OCI-LY1 (cell line): ENCODE measurements around the gene CFAP65.

Experiments
- H2AFZ ChIP-seq: fragments of 200-600 bp; sonication (generic), shearing (Covaris generic); 2 replicates; pipeline ENCODE4 v1.6.0; 2014; ENCODE audit warnings: antibody characterized with exemption, mild to moderate bottlenecking, low read length
- H3F3A ChIP-seq: fragments of 200-600 bp; sonication (generic), shearing (Covaris generic); 2 replicates; pipeline ENCODE4 v1.6.0; 2014; ENCODE audit warnings: mild to moderate bottlenecking, antibody characterized with exemption, low read length, moderate library complexity; ENCODE audit not compliant: insufficient read depth
- H3K27ac ChIP-seq: fragments of 200-600 bp; sonication (generic); 2 replicates; pipeline ENCODE4 v1.5.1; 2014; ENCODE audit warnings: low read length, mixed run types, mild to moderate bottlenecking, low read depth; ENCODE audit not compliant: poor library complexity, severe bottlenecking
- H3K27me3 ChIP-seq: fragments of 200-600 bp; sonication (generic); 2 replicates; pipeline ENCODE4 v1.6.0; 2014; ENCODE audit warnings: antibody characterized with exemption, mild to moderate bottlenecking, low read length, moderate library complexity; ENCODE audit not compliant: insufficient read depth
- H3K36me3 ChIP-seq: fragments of 200-600 bp; sonication (generic); 2 replicates; pipeline ENCODE4 v1.6.1; 2014; ENCODE audit warnings: mild to moderate bottlenecking, antibody characterized with exemption, low read length, moderate library complexity, mixed read lengths; ENCODE audit not compliant: insufficient read depth
- H3K4me1 ChIP-seq: fragments of 200-600 bp; sonication (generic); 2 replicates; pipeline ENCODE4 v1.5.1; 2014; ENCODE audit warnings: mild to moderate bottlenecking, low read length, moderate library complexity; ENCODE audit not compliant: insufficient read depth, severe bottlenecking
- H3K4me2 ChIP-seq: fragments of 200-600 bp; sonication (generic), shearing (Covaris generic); 2 replicates; pipeline ENCODE4 v1.6.1; 2014; ENCODE audit warnings: low read length
- H3K4me3 ChIP-seq: fragments of 200-600 bp; sonication (generic); 2 replicates; pipeline ENCODE4 v1.5.1; 2014; ENCODE audit warnings: low read length, low read depth, mild to moderate bottlenecking, mixed read lengths; ENCODE audit not compliant: poor library complexity, severe bottlenecking
- H3K79me2 ChIP-seq: fragments of 200-600 bp; shearing (Covaris generic); 2 replicates; pipeline ENCODE4 v1.6.1; 2016; ENCODE audit warnings: mixed run types, low read length, mixed read lengths; ENCODE audit not compliant: insufficient read depth
- H3K9ac ChIP-seq: fragments of 200-600 bp; sonication (generic), shearing (Covaris generic); 2 replicates; pipeline ENCODE4 v1.6.1; 2014; ENCODE audit warnings: mild to moderate bottlenecking, low read length, mixed read lengths
- H3K9me2 ChIP-seq: fragments of 200-600 bp; sonication (generic), shearing (Covaris generic); 2 replicates; pipeline ENCODE4 v1.6.1; 2014; ENCODE audit warnings: low read depth, mild to moderate bottlenecking, low read length, mixed read lengths
- H3K9me3 ChIP-seq: fragments of 200-600 bp; shearing (Covaris generic); 2 replicates; pipeline ENCODE4 v1.6.1; 2014; ENCODE audit warnings: low read length, mixed read lengths
- H4K20me1 ChIP-seq: fragments of 200-600 bp; sonication (generic), shearing (Covaris generic); 2 replicates; pipeline ENCODE4 v1.6.0; 2016; ENCODE audit warnings: mild to moderate bottlenecking, low read length; ENCODE audit not compliant: insufficient read depth
- EZH2 ChIP-seq: fragments of 200-600 bp; sonication (generic), shearing (Covaris generic); IDR thresholded peaks from 2 replicates; pipeline ENCODE4 v1.8.0; 2017; ENCODE audit warnings: borderline replicate concordance, mixed run types, mild to moderate bottlenecking, antibody characterized with exemption, low read length, moderate library complexity, mixed read lengths
- TF ChIP-seq, protein P1 (sequence below): fragments of 200-600 bp; sonication (generic), shearing (Covaris generic); IDR thresholded peaks from 2 replicates; pipeline ENCODE4 v1.5.1; 2017; ENCODE audit warnings: mild to moderate bottlenecking, antibody characterized with exemption, low read length, moderate library complexity, mixed read lengths

CFAP65 gene

DNA sequence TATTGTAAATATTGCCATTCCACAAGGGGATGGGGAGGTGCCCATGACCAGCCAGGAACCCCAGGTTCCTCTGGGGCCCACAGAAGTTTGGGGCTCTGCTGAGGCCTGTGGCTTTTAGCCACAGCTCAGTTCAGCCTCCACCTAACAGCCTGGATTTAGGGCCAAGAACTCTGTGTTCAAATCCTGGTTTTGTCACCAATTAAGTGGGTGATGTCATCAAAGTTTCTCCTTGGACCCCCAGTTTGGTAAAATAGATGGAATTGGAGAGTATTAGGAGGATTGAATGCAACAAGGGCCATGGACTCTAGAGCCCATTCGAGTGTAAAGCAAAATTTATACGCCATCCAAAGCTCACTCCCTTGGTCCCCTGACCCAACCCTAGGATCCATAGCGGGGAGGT, 53.2 kb downstream of the CFAP65 start:
- Histone ChIP-seq H3K9me3 (no peaks in the 10 kb centered on the region), H3K4me1 (no peaks in the 10 kb centered on the region), H3F3A (no peaks in the 10 kb centered on the region), H2AFZ (no peak overlapping the region), H3K4me2 (no peak overlapping the region), H3K9me2 (no peaks in the 10 kb centered on the region), H3K36me3 (no peaks in the 10 kb centered on the region), H4K20me1 (no peaks in the 10 kb centered on the region), H3K79me2 (no peaks in the 10 kb centered on the region), H3K27me3 (no peaks in the 10 kb centered on the region), H3K4me3 (no peak overlapping the region), H3K9ac (no peak overlapping the region), H3K27ac (no peak overlapping the region)
- no peak for TF ChIP-seq EZH2
- TF ChIP-seq, protein P1, sequence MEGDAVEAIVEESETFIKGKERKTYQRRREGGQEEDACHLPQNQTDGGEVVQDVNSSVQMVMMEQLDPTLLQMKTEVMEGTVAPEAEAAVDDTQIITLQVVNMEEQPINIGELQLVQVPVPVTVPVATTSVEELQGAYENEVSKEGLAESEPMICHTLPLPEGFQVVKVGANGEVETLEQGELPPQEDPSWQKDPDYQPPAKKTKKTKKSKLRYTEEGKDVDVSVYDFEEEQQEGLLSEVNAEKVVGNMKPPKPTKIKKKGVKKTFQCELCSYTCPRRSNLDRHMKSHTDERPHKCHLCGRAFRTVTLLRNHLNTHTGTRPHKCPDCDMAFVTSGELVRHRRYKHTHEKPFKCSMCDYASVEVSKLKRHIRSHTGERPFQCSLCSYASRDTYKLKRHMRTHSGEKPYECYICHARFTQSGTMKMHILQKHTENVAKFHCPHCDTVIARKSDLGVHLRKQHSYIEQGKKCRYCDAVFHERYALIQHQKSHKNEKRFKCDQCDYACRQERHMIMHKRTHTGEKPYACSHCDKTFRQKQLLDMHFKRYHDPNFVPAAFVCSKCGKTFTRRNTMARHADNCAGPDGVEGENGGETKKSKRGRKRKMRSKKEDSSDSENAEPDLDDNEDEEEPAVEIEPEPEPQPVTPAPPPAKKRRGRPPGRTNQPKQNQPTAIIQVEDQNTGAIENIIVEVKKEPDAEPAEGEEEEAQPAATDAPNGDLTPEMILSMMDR = no peak

DNA sequence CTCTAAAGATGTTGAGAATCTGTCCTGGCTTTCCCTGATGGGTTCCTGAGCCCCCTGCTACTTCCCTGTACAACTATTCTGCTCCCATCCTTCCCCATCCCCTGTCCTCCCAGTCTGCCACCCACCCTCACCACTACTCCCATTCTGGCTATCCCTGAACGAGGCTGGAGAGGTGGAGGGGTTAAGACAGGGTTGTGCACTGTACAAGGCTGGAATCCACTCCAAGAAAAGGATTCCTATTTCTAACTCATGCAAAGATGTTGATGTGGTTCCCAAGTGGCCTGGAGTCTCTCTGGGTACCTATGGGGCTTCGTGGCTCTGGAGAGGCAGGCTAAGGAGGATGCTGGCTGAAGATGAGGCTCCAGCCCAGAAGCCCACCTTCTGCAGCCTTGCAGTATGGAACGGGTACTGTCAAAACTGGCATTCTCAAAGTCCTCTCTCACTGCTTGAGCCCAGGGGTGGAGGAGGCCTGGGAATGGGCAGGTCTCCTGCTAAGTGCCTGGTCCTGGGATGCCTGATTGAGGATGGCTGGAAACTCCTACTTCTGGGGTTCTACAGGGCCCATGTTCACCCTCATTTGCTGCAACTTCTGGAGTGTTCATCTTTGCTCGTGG, 55.1 kb downstream of the CFAP65 start:
- no peak overlapping the region for H3K4me3 ChIP-seq
- no peaks in the 10 kb centered on the region for H3K36me3 ChIP-seq
- no peak overlapping the region for H3K9ac ChIP-seq
- no peak overlapping the region for H3K4me2 ChIP-seq
- no peaks in the 10 kb centered on the region for H3K27me3 ChIP-seq
- no peak overlapping the region for H3K27ac ChIP-seq
- H4K20me1 ChIP-seq = no peaks in the 10 kb centered on the region
- no peaks in the 10 kb centered on the region for H3K4me1 ChIP-seq
- H3K9me3 ChIP-seq = no peaks in the 10 kb centered on the region
- TF ChIP-seq, protein P1 = no peak
- TF ChIP-seq EZH2 = no peak
- no peaks in the 10 kb centered on the region for H3F3A ChIP-seq
- H3K9me2 ChIP-seq = no peaks in the 10 kb centered on the region
- H2AFZ ChIP-seq = no peak overlapping the region
- no peaks in the 10 kb centered on the region for H3K79me2 ChIP-seq

DNA sequence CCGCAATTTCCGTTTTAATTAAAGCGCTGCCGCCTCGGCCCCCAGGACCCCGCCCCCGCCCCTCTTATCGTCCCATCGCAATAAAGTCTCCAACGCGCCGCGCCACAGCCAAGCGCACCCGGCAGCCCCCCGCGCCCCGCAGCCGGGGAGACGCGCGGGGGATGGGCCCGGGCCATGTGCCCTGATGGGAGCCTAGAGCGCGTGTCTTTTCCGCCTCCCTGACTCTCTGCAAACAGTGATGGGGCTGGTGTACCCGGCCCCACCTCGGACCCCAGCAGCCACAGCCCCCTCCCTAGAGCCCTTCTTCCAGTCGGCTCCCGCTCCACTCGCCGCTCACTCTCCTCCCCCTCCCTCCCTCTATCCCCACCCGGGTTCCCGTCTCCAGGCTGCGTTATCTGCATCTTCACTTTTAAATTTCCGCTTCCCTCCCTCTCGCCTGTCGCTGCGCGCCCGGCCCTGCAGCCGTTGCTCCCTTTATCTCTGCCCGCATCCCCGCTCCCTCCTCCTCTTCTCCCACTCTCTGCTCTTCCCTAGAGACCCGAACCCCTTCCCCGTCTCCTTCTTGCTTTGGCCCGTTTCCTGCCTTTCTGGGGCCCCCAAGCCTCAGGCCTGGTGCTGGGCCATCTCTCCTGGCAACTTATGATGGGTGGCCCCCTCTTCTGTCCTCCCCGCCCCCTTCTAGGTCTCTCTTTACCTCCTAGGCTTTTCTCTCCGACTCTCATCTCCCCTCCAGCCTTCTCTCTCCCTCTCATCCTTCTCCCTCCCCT, 55.8 kb downstream of the CFAP65 start:
- H3K4me1 ChIP-seq = no peaks in the 10 kb centered on the region
- no peak overlapping the region for H3K27ac ChIP-seq
- no peak overlapping the region for H2AFZ ChIP-seq
- no peaks in the 10 kb centered on the region for H3K9me2 ChIP-seq
- no peaks in the 10 kb centered on the region for H3K9me3 ChIP-seq
- TF ChIP-seq EZH2 = no peak
- TF ChIP-seq, protein P1 = no peak
- no peak overlapping the region for H3K4me3 ChIP-seq
- H3K27me3 ChIP-seq = no peaks in the 10 kb centered on the region
- H3K36me3 ChIP-seq = no peaks in the 10 kb centered on the region
- H3K4me2 ChIP-seq = no peak overlapping the region
- H3K9ac ChIP-seq = no peak overlapping the region
- H3F3A ChIP-seq = no peaks in the 10 kb centered on the region
- no peaks in the 10 kb centered on the region for H3K79me2 ChIP-seq
- H4K20me1 ChIP-seq = no peaks in the 10 kb centered on the region
